Lung (tissue), 12 donors: Measurements from ENCODE around the gene PARP14. TPM values are rescaled to one million over a fixed set of nuclear protein-coding genes. Genes with fewer than 3 reads are reported as not detected.
"Not testable (repeated sequence)": the region's sequence is repeated elsewhere in the genome, so short reads cannot be mapped to it uniquely, and the experiment has no call there.

Experiments used
- ATAC-seq: fragments of 200-7000 bp; cut with Tn5 transposase; one replicate; pipeline ENCODE4 v1.9.1; 2020; ENCODE audit warnings: moderate number of reproducible peaks; ENCODE audit not compliant: insufficient read depth, low FRiP score
- DNase-seq, 3 donors: peaks; one replicate each; pipeline ENCODE4 v3.0.0-alpha.2; 2013 to 2017
- H3K27ac ChIP-seq, 2 donors: one replicate each; pipeline ENCODE4 v1.5.1; 2013; ENCODE audit warnings: mild to moderate bottlenecking in 2 of 2, moderate library complexity in 2 of 2, control low read depth in 1 of 2, inconsistent platforms in 1 of 2, low read depth in 1 of 2, low read length in 1 of 2
- H3K27me3 ChIP-seq, 3 donors: one replicate each; pipeline ENCODE4 v1.5.1; 2013; ENCODE audit warnings: low read length in 2 of 3; ENCODE audit not compliant: control insufficient read depth in 3 of 3, insufficient read depth in 3 of 3
- H3K36me3 ChIP-seq, 4 donors: one replicate each; pipeline ENCODE4 v1.5.1; 2013; ENCODE audit warnings: low read length in 4 of 4, mild to moderate bottlenecking in 1 of 4, moderate library complexity in 1 of 4; ENCODE audit not compliant: control insufficient read depth in 4 of 4, insufficient read depth in 4 of 4
- H3K4me1 ChIP-seq, 5 donors: one replicate each; pipeline ENCODE4 v1.5.1; 2013; ENCODE audit warnings: low read length in 5 of 5, mild to moderate bottlenecking in 2 of 5, moderate library complexity in 1 of 5; ENCODE audit not compliant: control insufficient read depth in 5 of 5, insufficient read depth in 5 of 5
- H3K4me3 ChIP-seq: one replicate; pipeline ENCODE4 v1.5.1; 2013; ENCODE audit warnings: mild to moderate bottlenecking, control low read depth, moderate library complexity
- H3K9ac ChIP-seq, 2 donors: one replicate each; pipeline ENCODE4 v1.5.1; 2013; ENCODE audit warnings: low read length in 2 of 2, control low read depth in 1 of 2; ENCODE audit not compliant: insufficient read depth in 1 of 2
- H3K9me3 ChIP-seq, 4 donors: one replicate each; pipeline ENCODE4 v1.5.1; 2013; ENCODE audit warnings: low read length in 3 of 4, mild to moderate bottlenecking in 1 of 4, moderate library complexity in 1 of 4; ENCODE audit not compliant: control insufficient read depth in 4 of 4, insufficient read depth in 3 of 4
- WGBS, 2 donors: extraction: QIAGEN DNeasy Blood & Tissue Kit; methylation state at CpG; one replicate each; pipeline ENCODE4 v1.1.7; 2013; 5-methylcytosine and 5-hydroxymethylcytosine counted together
- polyA plus RNA-seq, 2 donors: library from polyadenylated mRNA; stranded (reverse); fragments of 200-250 nt; gene quantifications; one replicate each; pipeline ENCODE4 v1.2.1, GENCODE V29; 2013
- total RNA-seq, 2 donors: library from RNA; depleted of rRNA in 1 of 2; stranded (reverse); fragments of >200 nt in 1 of 2; gene quantifications; one replicate each; pipeline ENCODE4 v1.2.1, GENCODE V29; 2014 to 2021
- TF ChIP-seq, protein P1 (sequence below): IDR thresholded peaks from 2 replicates; pipeline ENCODE4 v1.5.1; 2012; ENCODE audit warnings: mild to moderate bottlenecking; ENCODE audit errors: control extremely low read depth, extremely low read depth
- donor health status: control.
- donor health status: control.
- donor health status: Bipolar disorder and iron deficiency.
- donor health status: healthy.
- donor health status: DM: yes; HTN: yes; CAD: no.

The PARP14 gene
- total and polyA plus RNA-seq, 4 donors: 25.6 to 118 (median 54.1) TPM

GRCh38 chr3:122697952-122698620 lies 17.4 kb downstream of the PARP14 start:
- no peak for DNase-seq
- no peak for ATAC-seq
- Histone ChIP-seq H3K4me3 (no peak overlapping the region), H3K27me3 (no peaks in the 10 kb centered on the region), H3K36me3 (peaks cover 24 to 48% (median 38%) of the 10 kb centered on the region in 4 donors), H3K27ac (no peak overlapping the region), H3K4me1 (peaks cover 0 to 1% (median 0%) of the 10 kb centered on the region in 5 donors), H3K9ac (no peak overlapping the region), H3K9me3 (peaks cover 0 to 1% (median 0%) of the 10 kb centered on the region in 4 donors)
- 77 to 87% methylated on average over 2 of the region's 2 CpGs for WGBS, 2 donors
- TF ChIP-seq, protein P1, sequence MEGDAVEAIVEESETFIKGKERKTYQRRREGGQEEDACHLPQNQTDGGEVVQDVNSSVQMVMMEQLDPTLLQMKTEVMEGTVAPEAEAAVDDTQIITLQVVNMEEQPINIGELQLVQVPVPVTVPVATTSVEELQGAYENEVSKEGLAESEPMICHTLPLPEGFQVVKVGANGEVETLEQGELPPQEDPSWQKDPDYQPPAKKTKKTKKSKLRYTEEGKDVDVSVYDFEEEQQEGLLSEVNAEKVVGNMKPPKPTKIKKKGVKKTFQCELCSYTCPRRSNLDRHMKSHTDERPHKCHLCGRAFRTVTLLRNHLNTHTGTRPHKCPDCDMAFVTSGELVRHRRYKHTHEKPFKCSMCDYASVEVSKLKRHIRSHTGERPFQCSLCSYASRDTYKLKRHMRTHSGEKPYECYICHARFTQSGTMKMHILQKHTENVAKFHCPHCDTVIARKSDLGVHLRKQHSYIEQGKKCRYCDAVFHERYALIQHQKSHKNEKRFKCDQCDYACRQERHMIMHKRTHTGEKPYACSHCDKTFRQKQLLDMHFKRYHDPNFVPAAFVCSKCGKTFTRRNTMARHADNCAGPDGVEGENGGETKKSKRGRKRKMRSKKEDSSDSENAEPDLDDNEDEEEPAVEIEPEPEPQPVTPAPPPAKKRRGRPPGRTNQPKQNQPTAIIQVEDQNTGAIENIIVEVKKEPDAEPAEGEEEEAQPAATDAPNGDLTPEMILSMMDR: no peak

GRCh38 chr3:122700193-122700592 lies 19.6 kb downstream of the PARP14 start:
- DNase-seq (no peak), ATAC-seq (no peak)
- TF ChIP-seq, protein P1: no peak
- peaks cover 0 to 1% (median 0%) of the 10 kb centered on the region in 5 donors for H3K4me1 ChIP-seq
- H3K36me3 ChIP-seq: peaks cover 24 to 50% (median 36%) of the 10 kb centered on the region in 4 donors
- H3K9me3 ChIP-seq: peaks cover 0 to 1% (median 0%) of the 10 kb centered on the region in 4 donors
- no peaks in the 10 kb centered on the region for H3K27me3 ChIP-seq
- no peak overlapping the region for H3K9ac ChIP-seq
- no peak overlapping the region for H3K4me3 ChIP-seq
- WGBS, 2 donors: 85 to 91% methylated on average over 2 of the region's 2 CpGs
- no peak overlapping the region for H3K27ac ChIP-seq

GRCh38 chr3:122705379-122705778 lies 24.7 kb downstream of the PARP14 start:
- 95 to 96% methylated on average over 1 of the region's 1 CpG for WGBS, 2 donors
- TF ChIP-seq, protein P1: no peak

DNA sequence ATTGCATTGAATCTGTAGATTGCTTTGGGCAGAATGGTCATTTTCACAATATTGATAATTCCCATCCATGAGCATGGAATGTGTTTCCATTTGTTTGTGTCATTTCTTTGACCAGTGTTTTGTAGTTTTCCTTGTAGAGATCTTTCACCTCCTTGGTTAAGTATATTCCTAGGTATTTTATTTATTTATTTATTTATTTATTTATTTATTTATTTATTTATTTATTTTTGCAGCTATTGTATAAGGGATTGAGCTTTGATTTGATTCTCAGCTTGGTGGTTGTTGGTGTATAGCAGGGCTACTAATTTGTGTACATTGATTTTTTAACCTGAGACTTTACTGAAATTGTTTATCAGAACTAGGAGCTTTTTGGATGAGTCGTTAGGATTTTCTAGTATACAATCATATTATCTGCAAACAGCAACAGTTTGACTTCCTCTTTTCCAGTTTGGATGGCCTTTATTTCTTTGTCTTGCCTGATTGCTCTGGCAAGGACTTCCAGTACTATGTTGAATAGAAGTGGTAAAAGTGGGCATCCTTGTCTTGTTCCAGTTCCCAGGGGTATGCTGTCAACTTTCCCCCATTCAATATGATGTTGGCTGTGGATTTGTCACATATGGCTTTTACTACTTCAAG lies 30.1 kb downstream of the PARP14 start:
- not testable (repeated sequence) for H3K9me3 ChIP-seq, ATAC-seq, DNase-seq, H3K9ac ChIP-seq, H3K27me3 ChIP-seq, H3K4me3 ChIP-seq, H3K27ac ChIP-seq, H3K4me1 ChIP-seq
- peaks cover 16 to 32% (median 21%) of the 10 kb centered on the region in 4 donors for H3K36me3 ChIP-seq
- WGBS, 2 donors: 92 to 97% methylated on average over 1 of the region's 1 CpG

More at GRCh38 chr3:122705379-122705778, 24.7 kb downstream of the PARP14 start:
- no peak overlapping the region for H3K9ac ChIP-seq
- peaks cover 0 to 1% (median 0%) of the 10 kb centered on the region in 5 donors for H3K4me1 ChIP-seq
- peaks cover 14 to 35% (median 22%) of the 10 kb centered on the region in 4 donors for H3K36me3 ChIP-seq
- ATAC-seq (no peak), DNase-seq (no peak)
- peaks cover 0 to 1% (median 0%) of the 10 kb centered on the region in 4 donors for H3K9me3 ChIP-seq
- H3K27ac ChIP-seq: no peak overlapping the region
- no peak overlapping the region for H3K4me3 ChIP-seq
- H3K27me3 ChIP-seq: no peaks in the 10 kb centered on the region
